CD4-positive, alpha-beta T cell treated with Interleukin-6 at 100 ng/mL for 8 hours (primary cell): ENCODE measurements around the gene MRPS18A.

Experiments
- DNase-seq: peaks from one replicate; pipeline ENCODE4 v3.0.0-alpha.2; 2020; ENCODE audit warnings: mixed read lengths, low spot score

MRPS18A gene

DNA sequence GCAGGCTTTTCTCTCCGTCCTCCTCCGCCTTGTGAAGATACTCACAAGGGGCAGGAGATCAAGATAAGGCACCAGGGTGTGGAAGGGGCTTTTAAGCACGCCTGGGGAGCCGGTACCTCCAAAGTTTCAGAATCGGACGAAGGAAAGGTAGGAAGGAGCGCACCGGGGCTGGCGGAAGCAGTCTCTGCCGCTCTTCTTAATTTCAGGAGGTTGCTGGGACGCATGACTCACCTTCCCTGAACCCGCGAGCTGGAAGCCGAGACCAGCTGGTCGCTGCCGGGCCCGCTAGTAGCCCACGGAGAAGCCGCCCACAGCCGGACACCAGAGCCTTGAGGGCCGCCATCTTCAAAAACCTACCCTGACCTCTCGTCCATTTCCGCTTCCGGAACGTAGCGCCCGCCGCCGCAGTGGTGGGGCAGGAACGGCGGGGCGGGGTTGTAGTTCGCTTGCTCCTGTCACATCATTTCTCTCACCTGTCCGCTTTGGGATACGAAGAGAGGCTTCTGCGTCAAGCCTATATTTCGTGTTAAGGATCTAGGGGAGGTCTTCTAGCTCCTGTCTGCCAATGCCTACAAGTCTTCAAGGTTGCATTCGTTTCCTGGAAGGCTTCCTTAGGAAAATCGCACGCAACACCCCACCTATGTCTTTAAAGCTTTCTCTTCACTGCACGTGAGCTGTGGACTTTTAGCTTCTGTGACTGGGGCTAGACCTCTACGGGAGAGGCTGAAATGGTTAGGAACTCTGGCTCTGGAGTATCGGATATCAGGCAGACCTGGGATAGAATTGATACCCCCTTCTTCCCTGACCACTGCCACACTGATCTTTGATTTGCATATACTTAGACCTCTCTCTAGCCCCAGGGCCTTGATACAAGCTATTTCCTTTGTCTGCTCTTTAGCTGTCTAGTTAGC, at the start of gene MRPS18A:
Gene MRPS18A, minus strand, starts transcription at position 355 of the 911 bp plus-strand sequence. Its CDS starts 12 bp downstream, at position 343.
- DNase-seq: peak; percentile 73

DNA sequence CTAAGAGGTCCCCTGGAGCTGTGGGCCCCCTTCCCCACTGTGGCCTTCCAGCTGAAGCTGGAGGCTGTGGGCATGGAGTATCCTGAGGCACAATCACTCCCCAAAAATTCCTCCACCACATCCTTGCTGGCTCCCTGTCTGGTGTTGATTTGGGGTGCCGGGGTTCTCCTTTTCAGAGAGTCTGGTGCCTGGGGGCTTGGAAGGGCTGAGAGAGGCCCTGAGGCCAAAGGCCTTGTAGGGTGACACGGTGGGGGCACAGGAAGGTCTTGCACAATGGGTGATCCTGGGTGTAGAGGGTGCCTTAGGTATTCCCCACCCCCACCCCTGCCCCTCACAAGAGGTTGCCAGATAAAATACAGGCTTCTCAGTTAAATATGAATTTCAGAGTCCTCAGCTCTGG, 49.3 kb upstream of the MRPS18A start:
- no peak for DNase-seq

DNA sequence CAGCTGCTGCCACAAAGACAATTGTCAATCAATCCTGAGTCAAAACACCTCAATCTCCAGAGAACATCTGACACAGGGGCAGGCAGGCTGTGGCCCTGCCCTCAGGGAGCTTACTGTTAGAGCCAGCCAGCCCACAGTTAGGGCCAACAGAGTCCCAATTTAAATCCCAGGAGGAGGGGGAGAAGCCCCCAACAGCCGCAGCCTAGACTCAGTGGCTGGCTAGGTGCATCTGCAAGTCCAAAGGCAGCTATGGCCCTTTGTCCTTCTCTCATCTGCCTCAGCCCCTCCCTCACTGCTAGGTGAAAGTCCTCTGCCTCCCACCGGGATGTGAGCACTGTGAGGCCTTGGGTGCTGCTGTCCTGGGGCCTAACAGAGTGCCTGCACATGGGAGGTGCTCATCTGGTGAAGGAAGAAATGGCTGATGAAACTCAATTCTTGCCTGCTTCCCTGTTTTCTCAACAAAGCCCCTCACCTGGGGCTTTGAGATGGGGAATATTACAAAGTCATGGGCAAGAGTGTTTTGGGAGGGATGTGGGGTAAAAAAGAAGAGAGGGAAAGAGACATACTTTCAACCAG, 48.7 kb upstream of the MRPS18A start:
- no peak for DNase-seq

DNA sequence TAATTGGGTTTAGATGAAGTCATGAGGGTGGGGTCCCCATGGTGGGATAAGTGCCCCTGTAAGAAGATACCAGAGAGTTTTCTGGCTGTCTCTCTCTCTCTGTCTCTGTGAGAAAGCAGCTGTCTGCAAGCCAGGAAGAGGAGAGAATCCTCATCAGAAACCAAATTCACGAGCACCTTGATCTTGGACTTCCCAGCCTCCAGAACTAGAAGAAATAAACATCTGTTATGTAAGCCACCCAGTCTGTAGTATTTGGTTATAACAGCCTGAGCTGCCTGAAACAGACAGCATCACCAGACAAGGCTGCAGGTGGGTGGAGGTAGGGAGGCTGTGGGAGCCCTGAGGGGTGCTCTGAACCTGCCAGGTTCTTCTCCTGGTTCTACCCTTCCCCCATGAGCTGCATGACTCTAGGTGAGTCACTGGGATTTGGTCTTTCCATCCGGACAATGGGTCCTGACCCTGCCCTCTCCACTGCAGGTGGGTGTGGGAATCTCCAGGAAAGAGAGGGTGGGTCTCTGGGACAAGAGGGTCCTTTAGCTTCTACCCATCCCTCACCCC, 48.1 kb upstream of the MRPS18A start:
- DNase-seq: no peak

DNA sequence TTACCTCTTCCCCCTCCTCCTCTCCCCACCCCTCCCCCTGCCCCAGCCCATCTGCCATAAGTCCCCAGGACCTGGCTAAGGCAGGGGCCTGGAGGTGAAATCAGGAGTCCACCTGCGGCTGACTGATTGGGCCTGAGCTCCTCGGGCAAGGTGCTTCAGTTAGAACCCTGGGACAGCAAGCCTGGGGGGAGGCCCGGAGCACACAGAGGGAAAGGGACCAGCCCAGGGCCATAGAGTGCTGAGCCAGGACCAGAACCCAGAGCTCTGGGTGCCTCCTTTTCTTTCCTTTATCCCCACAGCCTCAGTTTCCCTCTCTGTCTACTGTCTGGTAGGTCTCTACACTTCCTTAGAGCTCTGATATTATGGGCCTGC, 46.7 kb upstream of the MRPS18A start:
- DNase-seq: no peak

DNA sequence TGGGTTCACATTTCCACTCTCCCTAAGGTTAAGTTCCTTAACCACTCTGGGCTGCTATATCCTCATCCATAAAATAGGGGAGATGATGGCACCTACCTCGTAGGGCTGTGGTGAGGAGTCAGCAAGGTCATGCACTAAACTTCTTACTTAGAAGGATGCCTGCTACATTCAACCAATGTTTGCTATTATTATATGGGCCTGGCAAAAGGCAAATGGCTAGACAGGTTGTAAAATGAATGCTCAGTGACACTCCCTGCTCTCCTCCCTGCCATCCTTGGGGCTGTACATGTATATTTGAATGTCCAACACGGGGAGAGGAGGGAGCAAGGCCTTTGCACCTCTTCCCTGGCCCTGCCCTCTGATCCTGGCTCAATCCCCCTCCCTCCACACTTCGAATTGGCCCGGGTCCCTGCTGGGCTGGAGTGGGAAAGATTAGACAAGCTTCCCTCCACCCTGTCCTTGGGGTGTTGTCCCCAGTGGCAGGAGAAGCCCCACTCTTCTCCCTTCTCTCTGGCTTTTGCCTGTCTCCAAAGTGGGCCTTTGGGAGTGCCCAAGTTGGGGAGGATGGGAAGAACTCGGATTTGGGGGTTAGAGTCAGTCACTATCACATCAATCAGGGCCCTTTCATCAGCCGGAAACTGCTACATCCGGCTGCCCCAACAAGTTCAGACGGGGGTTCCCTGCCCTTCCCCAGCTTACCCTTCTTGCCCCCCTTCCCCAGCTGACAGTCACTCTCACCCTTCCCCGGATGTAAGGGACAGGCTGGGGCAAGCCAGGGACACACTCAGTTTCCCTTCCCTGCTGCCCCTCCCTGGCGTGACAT, 46.1 kb upstream of the MRPS18A start:
- DNase-seq: no peak

DNA sequence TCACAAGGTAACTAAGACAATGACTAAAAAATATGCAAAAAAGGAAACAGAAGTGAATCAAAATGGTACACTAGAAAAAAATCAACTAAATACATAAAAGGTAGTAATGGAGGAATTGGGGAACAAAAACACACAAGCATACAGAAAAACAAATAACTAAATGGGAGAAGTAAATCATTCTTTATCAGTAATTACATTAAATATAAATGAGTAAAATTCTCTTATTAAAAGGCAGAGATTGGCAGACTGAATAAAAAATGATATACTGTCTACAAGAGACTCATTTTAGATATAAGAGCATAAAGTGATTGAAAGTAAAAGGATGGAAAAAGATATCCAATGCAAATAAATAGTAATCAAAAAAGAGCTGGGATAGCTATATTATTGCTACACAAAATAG, 43.0 kb upstream of the MRPS18A start:
- no peak for DNase-seq

DNA sequence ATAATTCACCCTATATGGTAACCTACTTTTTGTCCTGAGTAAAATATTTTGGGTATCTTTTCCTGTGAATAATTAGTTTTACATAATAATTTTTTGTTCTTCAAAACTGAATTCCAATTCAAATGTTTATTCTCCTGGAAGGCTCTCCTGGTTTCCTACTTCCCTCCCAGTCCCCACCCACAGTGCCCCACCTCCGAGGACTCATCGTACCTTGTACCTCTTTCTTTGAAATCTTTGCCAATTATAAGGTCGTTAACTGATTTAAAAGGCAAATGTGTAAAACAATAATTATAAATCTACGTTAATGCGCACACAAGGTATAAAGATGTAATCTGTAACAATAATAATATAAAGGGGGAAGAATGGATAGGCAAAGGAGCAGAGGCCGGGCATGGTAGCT, 41.9 kb upstream of the MRPS18A start:
- DNase-seq: no peak

DNA sequence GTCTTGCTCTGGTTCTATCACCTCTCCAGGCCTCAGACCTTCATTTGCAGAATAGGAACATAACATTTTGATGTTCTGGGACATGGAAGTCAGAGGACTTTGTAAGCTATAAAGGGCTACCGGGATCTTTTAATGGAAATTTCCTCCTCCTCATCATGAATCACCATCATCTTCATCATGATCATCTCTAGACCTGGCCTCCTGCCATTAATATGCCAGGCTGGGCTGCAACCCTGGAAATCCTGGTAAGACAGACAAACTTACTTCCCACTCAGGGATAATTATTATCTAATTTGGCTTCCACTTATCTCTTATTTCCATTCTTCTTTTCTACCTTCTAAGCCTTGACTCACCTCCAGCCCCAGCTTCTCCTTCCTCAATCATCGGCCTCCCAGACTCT, 41.0 kb upstream of the MRPS18A start:
- DNase-seq: no peak

DNA sequence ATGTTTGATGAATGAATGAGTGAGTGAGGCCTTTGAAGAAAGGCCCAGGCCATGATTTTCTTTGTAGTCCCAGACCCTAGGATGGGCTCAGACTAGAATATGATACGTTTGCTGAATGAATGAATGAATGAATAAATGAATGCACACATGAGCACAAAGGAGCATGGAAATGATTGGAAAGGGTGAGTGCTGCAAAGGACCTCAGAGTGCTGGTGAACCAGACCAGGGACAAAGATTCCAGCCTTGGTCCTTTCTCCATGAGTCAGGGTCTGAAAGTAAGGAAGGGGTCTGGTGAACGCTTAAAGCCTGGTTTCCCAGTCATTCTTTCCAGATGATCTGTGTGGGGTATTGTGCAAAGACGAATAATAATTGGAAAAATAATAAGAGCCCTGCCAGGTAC, 40.0 kb upstream of the MRPS18A start:
- DNase-seq: no peak

DNA sequence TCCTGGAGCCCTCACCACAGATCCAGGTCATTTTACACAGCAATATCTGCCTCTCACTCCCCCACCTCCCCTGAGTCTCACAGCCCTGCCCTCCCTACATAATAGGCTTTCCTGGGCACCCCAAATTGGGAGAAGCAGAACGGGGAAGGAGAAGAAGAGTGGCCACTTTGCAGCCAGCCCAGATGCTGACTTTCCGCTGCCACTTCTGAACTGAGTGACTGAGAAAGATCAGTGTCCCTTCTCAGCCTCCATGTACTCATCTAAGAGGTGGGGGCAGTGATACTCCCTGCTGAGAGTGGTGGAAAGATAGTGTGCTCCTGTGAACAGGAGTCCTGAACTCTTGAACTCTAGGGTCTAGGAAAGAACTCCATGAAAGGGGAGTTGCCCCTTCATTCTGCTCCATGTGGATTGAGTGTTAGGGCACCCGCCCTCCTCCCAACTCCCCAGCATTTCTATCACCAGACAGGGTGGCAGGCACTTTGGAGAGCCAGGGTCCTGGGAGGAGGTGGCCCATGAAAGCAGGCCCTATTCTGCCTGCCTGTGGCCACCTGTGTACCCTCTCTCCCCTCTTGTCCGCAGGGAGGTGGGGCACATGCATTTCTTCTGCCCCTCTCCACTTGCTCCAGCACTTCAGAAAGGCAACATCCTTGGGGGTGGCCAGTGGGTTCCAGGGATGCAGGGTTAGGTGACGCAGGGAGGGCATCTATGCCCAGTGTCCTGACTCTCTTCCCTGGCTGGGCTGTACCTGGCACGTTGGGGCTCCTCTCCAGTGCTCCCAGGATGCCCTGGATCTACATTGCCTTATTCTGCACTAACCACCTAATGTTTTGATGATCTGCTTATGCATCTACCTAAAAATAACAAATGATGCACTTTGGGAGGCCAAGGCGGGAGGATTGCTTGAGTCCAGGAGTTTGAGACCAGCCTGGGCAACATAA, 38.3 kb upstream of the MRPS18A start:
- DNase-seq: no peak

DNA sequence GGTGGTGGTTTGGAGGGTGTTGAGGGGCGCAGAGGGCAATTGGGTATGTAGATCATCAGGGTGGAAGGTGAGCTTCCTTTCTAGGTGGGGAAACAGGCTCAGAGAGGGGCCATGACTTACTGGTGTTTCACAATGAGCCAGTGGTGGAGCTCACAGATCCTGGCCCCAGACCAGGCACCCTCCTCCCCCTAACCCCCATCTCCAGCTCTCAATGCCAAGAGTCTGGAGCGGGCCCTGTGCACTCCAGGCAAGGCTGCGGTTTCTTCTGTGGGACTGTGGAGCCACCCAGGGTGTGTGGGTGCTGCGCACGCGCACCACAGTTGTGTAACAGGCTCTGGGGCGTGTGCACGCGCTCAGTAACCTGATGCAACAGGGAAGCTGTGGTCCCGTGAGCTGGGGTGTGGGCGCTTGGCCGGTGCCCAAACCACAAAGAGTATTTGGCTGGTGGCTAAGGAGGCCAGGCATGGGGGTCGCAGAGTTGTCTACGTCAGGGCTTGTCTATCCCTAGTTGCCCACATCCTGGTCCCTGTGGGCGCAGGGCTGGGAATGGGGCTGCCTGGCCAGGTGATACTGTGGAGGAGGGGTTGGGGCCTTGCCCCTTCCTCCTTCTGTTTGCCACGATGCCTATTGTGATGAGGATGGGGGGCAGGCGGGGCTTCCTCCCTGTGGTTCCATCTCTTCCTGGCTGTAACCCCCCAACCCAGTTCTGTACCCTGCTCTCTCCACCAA, 37.5 kb upstream of the MRPS18A start:
- peak; percentile 71 for DNase-seq

DNA sequence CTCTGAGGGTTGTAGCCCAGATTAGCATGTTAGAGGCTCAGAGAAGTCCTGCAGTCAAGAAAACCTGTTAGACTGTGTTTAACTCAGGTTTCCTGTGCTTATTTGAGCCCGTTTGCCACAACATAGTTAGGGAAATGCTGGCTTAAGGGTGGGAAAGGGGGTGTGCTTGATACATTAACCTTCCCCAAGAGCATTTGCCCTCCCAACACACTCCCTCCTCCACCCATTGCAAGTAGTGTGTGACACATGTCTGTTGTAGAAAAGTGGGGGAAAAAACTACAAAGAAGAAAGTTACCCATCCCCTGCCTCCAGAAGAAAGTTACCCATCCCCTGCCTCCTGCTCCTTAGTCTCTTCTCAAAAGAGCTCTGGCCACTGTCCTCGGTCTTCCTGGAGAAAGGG, 36.8 kb upstream of the MRPS18A start:
- DNase-seq: no peak

DNA sequence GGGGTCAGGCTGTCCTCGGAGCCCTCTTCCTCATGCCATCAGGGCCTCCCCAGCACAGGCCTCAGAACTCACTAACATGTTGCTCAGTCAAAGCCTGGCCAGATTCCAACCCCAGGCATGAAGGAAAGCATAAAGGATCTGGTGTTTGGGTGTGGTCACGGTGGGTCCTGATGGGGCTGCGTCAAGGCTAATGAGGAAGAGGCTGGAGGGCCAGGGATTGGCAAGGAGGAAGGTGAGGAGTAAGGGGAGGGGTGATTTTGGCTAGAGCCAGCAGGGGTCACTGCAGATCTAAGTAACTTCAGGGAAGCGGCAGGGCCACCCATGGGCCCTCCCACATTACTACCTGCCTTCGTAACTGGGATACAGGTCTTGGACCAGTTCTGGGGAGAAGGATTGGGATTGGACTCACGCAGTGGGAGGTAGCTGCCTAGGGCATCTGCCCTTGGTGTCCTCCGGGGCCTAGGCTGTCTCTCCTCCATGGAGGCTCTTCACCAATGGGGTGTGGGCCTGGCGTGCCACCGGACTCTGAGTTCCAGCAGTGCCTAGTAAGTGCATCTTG, 36.2 kb upstream of the MRPS18A start:
- DNase-seq: peak; percentile 59

DNA sequence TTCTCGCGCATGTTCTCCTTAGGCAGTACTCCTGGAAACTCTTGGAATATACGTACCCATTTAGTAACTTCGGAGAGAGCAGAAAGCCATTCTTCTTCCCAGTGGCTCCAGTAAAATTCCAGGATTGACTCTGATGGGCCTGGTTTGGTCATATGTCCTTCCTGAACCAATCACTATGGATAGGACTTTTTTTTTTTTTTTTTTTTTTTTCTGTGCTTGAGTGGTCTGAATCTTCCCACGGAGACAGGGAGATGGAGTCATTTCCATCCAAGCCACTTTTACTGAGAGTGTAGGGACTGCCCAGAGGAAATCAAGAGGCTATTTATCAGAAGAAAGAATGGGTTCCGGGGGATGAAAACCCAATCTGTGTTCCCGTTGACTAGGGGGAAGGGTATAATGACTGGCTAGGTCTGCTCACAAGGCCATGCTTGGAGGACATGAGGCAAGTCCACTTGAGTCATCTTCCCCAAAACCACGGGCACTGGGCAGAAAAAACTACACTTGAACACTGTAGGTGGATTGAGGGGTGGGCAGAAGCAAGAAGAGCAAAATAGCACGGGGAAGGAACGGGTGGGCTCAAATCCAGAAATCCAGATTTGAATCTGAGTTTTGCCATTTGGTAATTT, 35.4 kb upstream of the MRPS18A start:
- DNase-seq: no peak

DNA sequence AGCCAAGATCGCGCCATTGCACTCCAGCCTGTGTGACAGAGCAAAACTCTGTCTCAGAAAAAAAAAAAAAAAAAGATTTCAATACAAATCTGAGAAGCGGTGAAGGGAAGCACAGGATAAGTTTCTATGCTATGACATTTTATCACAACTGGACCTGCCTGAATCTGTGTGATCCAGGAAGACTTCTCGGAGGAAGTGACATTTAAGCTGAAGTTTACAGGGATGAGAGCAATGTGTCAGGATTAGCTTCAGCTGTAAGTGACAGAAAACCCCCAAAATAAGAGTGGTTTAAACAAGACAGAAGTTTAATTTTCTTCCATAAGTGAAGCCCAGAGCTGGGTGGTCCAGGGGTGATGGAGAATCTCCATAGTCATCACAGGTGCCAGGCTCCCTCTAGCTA, 33.4 kb upstream of the MRPS18A start:
- DNase-seq: no peak

DNA sequence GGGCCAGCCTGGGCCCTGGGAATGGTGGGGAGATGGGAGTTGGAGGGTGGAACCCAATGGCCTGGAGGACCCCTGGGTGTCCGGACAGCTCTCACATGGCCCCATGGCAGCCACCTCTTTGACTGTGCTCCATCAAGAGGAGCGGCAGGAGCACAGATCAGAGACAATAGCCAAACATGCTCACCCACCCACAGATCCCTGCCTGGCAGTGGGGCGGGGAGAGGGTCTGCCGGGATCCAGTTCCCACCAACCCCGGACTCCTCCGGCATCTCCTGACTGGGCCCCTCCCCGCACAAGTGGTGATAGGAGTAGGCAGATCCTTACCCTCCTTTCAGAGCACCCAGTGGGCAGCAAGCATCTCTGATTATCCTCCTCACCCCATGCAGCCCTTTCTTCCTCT, 31.9 kb upstream of the MRPS18A start:
- no peak for DNase-seq

DNA sequence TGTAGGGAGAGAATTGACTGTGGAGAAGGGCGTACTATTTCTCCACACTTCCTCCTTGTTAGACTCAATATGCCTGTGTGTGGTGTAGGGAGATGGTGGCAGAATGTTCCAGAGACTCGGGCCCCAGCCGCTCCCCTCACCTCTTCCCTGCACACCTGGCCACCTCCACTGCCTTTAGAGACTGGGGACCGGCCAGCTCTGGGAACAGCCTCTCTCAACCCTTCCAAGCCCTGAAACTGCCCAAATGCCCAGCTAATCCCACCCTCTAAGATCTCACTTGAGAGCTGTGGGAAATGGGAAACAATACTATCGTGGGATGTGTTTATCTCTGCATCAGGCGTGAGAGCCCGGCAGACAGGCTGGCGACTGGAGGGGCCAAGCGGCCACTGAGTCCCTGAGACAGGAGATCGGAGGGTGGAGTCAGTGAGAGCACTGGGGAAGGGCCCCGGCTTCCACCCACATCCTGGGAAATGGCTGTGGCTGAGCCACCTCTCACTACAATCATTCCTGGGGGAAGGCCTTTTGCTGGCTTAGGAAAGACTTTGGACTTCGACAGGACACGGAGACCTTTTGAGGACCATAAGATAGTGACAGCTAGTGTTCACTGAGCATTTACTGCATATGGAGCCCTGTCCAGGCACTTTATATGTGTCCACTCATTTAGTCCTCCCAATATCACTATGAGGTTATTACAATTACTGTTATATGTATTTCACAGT, 31.0 kb upstream of the MRPS18A start:
- DNase-seq: no peak

DNA sequence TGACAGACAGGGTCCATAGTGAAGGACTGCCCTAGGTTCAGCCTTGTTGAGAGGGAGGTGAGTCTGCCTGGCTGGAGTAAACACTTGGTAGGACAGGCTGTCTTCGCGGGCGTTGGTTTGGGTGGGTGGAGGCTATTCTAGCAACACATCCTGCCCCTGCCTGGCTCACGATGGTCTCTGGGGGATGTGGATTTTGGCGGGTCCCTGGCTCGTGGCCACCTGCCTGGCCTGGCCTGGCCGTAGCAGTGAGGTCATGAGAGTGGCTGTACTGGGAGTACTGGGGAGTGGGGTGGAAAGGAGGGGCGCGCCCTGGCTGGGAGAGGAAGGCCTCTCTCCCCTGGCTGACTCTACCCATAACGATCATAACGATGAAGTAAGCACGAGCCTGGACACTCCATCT, 30.2 kb upstream of the MRPS18A start:
- no peak for DNase-seq
